Measurements from ENCODE around the gene ARG2.

DNA sequence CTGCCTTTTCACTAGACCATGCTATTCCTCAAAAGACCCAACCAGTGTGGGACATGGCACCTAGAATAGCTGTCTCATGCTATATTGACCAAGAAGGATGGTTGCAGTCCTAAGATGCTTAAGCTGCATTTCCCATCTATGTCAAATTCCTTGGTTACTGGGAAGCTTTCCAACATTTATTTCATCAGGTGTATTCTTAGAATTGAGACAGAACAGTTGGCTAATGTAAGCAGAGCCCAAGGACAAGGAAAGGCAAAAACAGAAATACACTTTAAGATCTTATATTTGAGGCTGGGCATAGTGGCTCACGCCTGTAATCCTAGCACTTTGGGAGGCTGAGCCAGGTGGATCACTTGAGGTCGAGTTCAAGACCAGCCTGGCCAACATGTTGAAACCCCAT is 24.7 kb downstream of the ARG2 start:
- TF ChIP-seq, protein P1, sequence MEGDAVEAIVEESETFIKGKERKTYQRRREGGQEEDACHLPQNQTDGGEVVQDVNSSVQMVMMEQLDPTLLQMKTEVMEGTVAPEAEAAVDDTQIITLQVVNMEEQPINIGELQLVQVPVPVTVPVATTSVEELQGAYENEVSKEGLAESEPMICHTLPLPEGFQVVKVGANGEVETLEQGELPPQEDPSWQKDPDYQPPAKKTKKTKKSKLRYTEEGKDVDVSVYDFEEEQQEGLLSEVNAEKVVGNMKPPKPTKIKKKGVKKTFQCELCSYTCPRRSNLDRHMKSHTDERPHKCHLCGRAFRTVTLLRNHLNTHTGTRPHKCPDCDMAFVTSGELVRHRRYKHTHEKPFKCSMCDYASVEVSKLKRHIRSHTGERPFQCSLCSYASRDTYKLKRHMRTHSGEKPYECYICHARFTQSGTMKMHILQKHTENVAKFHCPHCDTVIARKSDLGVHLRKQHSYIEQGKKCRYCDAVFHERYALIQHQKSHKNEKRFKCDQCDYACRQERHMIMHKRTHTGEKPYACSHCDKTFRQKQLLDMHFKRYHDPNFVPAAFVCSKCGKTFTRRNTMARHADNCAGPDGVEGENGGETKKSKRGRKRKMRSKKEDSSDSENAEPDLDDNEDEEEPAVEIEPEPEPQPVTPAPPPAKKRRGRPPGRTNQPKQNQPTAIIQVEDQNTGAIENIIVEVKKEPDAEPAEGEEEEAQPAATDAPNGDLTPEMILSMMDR (IDR thresholded peaks at IDR 0.05), result no peak
- TF ChIP-seq EZH2 (IDR thresholded peaks at IDR 0.05; ENCODE audit: borderline replicate concordance, insufficient read depth, low read depth, low read length, poor library complexity, severe bottlenecking), result no peak

Data from B cell (primary cell).